NCI-H774 (cell line): ENCODE data around the gene MRPL3.

ENCODE experiments used
- DNase-seq: peaks from one replicate; lab custom pipeline; 2025; lab: John Stamatoyannopoulos, UW

Gene MRPL3

DNA sequence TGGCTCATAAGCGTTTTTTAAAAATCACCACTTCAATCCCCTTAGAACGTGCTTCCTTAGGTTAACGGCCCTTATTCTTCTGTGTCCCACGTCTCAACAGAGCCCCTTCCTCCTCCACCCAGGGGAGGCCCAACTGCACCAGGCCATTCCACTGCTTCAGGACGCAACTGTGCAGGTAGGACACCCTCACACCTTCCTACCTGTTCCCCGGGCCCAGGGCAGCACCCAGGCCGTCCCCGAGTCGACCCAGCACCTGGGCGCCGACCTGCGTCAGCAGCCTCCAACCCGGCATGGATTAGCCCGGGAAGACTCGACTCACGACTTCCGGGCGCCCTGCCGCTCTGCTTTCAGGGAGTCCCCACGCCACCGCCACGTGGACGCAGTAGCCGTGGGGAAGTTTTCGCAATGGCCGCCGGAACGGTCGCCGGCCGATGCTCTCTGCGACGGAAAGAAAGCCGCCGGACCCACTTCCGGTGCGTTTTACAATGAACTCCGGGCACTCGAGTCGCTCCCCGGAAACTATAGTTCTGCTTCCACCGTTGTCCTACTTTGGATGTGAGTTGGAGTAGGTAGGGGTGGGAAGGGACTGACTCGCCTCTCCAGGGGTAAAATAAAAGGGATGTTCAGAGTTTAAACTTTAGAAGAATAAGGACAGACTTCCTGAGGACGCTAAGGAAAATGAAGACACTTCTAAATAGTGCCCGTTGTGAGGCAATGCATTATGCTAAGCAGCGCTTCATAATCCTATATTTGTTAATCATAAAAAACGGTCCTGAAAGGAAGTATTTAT is at the start of gene MRPL3:
MRPL3 (minus strand) TSS at position 442 of the 790 bp plus-strand sequence; CDS start at position 292, 150 bp downstream.
- peak; percentile 92 for DNase-seq

- DNase-seq, result no peak
These were observed 49.0 kb upstream of the MRPL3 start for GRCh38 chr3:131551761-131552160.

DNA sequence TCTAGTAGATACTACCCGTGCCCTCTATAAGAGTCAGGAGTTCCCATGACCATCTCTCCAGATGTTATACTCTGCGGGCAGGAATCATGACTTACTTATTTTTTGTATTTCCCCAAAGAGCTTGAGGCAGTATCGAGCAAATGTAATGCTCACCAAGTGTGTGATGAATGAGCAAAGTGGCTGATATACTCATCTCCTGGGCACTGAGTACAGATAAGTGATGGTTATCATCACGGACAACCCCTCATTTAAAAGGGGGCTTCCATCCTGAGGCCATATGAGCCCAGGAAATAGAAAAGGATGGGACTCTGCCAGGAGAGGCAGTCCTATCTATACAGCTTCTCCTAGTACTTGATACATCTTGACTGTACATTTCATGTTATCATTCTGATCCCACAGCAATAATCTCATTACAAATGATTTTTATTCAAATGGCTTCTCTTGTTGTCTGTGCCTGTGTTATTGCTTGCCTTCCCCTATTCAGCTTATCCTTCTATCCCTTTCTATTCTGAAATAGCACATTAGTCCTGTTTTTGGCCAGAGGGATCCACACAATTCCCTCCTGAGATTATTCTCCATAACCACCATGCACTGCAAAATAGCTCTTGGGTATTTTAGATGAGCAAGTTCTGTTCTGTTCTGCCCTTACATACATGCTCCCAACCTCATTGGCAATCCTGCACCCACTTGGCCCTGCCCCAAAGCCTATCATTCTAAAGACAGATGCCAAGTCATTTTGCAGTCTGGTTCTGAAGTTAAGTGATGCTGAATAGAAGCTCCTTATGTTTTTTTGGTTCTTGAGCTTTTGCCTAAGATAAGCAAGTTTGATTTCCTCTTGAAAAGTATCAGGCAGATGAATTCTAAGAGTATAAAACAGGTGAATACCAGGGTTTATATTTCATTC is 48.0 kb upstream of the MRPL3 start:
- no peak for DNase-seq

DNA sequence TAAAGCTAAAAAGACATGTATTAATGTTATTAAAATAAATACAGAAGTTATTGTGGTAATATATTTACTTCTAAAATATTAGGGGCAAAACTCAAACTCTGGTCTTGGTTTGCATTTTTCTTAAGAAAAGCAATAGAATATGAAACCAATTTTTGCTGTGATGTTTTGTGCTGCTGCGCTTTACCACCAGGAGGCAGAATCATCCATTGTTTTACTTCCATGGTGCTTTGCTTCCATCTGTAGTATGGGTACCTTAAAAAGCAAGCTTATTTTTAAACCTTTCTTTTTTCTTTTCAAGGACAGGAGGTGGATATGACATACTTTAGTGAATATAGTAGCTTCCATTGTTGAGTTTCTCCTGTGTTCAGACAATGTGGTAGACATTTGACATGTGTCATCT is 46.6 kb upstream of the MRPL3 start:
- DNase-seq, result no peak

- DNase-seq, result no peak
These were observed 44.8 kb upstream of the MRPL3 start for GRCh38 chr3:131547585-131547984.

GRCh38 chr3:131546441-131546840 is 43.7 kb upstream of the MRPL3 start:
- no peak for DNase-seq

DNA sequence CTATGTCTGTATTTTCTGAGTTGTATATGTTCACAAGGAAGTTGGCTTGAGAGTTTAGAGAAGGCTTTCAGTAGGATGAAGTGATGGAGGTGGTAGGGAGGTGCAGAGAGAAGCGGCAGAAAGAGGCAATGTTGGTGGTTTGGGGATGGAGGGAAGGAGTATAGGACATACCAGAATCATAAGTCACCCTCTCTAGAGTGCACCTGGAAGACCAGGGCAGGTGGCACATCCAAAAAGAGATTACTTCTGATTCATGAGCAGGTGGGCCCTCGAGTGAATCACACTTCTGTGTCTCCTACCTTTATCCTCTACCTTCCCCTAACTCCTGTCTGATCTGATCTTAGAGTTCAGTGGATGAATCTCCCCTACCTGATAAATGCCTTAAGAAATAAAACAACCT is 41.8 kb upstream of the MRPL3 start:
- DNase-seq, result no peak

DNA sequence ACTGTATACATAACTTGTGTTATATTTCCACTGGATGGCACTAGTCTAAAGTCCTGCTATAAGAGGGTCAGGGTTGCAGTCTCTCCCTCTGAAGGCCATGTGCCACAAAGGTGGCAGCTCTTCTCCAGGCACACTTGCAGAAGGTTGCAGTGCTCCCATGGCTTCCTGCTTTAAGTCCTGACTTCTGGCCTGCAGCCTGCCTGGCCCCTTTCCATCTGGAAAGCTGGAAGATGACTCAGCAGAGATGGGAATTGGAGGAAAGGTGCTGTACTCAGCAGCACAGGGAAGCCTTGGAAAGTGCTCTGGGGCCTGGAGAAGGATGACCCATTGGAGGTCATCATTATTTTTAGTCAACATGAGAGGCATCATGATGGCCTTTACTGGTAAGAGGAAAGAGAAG is 40.9 kb upstream of the MRPL3 start:
- DNase-seq, result no peak

GRCh38 chr3:131541288-131541687 is 38.5 kb upstream of the MRPL3 start:
- DNase-seq, result no peak

DNA sequence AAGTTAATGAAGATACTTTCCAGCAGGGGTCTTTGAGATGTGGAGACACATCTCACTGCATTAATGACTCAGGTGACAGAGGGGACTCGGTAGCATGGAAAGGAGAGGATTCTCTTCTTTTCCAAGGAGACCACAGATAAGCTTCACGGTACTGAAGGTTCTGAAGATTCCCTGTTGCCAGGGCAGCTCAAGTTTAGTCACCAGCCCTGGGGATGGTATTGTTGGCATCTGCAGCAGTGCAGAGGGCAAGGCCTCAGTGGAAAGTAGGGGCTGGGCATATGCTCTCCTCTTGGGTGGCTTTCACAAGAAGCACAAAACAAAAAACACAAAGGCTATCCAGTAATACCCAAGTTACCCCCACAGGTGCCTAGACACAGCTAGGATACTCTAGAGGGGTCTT is 38.0 kb upstream of the MRPL3 start:
- no peak for DNase-seq

DNA sequence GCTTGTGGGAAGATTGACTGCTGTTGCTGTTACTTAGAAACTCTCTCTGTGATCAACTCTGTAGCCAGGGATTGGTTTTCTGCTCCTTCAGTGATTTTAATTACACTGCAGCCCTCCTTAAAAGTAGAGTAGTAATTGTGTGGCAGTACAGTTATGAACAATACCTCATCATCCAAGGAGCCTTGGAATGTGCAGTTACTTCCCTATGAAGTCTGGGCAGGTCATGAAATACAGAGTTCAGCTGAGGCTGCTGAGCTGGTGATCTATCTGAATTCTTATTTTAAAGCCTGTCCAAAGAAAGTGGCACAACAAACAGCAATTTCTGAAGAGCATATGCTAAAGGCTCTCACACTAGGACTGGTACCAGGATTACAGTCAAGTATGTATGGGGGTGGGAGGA is 37.4 kb upstream of the MRPL3 start:
- DNase-seq, result no peak

- no peak for DNase-seq
These were observed 36.2 kb upstream of the MRPL3 start for GRCh38 chr3:131538968-131539367.

GRCh38 chr3:131537531-131537930 is 34.8 kb upstream of the MRPL3 start:
- DNase-seq, result no peak

- DNase-seq, result no peak
These were observed 32.8 kb upstream of the MRPL3 start for GRCh38 chr3:131535596-131535995.

DNA sequence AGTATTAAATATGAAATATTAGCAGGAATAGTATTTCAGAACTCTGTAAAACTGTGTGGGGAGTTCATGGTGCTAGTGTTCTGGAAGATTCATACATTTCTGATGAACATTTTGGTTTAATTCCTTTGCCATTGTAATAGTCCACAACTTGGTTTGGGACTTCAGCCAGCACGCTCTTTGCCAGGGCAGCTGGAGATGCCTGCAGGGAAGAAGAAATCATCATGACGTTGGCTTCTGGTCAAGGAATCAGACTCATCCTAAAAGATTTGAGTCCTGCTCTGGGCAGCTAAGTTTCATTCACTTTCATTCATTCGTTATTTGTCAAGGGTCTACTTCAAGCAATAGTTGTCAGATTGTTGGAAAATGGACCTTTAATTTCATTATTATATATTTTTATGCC is 32.4 kb upstream of the MRPL3 start:
- DNase-seq, result no peak

GRCh38 chr3:131532645-131533044 is 29.9 kb upstream of the MRPL3 start:
- DNase-seq, result no peak

- DNase-seq, result no peak
These were observed 28.1 kb upstream of the MRPL3 start for GRCh38 chr3:131530843-131531242.

GRCh38 chr3:131530388-131530787 is 27.6 kb upstream of the MRPL3 start:
- no peak for DNase-seq

- DNase-seq, result peak; percentile 63
These were observed 24.1 kb upstream of the MRPL3 start for GRCh38 chr3:131526801-131527347.

DNA sequence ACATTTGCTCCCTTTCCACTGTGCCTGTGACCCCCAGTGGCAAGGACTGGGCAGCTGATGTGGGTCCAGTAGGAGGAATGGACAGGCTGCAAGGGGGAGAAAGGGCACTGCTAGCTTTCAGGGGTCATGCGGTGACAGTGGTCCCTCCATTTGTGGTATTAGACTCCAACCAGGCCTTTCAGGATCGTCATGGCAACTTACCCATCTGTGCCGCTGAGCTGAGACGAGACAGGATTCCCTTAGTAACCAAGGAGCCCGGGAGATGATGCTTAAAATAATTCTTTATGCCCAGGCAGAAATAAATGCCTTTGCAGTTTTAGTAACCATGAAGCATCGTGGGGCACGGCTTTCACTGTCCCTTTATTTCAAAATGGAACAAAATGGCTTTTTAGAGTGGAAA is 15.9 kb upstream of the MRPL3 start:
- no peak for DNase-seq

DNA sequence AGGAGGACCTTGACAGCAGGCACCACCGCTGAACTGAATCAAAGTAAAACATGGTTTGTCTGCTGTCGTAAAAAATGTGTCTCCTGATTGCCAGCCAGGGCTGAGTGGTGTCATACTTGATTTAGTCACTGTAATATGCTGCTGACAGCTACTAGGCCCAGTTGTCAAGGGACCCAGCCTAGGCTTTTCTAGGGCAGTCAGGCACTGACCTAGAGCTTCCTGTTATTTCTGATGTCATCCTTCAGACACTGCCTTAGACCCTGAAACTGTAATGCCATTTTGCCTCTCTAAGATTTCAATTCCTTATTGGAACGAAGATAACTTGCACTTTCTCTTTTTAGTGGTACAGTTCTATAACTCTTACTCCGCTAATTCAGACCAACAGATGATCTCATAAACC is 2.6 kb upstream of the MRPL3 start:
- DNase-seq, result no peak

DNA sequence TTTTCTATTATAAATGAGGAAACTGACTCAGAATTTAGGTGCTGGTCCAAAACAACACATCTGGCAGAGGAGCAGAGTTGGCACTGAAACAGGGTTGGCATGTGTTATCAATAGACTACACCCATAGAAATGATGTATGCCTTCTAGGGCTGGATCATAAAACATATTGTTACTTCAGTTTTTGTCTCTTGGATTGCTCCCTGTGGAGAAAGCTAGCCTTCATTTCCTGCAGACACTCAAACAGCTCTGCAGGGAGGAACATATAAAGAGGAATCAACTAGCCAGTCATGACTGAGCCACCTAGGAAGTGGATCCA is 507 bp upstream of the MRPL3 start:
- DNase-seq, result no peak

DNA sequence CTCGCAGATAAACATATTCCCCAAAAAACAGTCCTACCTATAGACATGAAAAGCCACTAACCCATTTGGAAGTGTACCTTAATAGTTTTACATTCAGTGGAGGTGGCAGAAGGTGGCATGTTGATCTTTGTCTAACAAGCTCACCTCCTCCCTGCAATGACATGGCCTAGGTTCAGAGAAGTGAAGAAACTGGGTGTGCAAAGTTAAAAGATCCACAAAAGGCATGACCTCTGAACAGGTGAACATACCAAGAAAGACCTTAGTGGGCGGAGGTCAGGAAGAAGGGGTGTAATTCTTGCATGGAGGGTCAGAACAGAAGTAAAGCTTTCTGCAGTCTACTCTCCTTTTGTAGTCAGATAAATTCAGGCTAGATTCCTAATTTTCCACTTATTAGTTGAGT is 822 bp downstream of the MRPL3 start:
- no peak for DNase-seq
